ENCODE measurements around the gene ZBTB16.

The ZBTB16 gene

DNA sequence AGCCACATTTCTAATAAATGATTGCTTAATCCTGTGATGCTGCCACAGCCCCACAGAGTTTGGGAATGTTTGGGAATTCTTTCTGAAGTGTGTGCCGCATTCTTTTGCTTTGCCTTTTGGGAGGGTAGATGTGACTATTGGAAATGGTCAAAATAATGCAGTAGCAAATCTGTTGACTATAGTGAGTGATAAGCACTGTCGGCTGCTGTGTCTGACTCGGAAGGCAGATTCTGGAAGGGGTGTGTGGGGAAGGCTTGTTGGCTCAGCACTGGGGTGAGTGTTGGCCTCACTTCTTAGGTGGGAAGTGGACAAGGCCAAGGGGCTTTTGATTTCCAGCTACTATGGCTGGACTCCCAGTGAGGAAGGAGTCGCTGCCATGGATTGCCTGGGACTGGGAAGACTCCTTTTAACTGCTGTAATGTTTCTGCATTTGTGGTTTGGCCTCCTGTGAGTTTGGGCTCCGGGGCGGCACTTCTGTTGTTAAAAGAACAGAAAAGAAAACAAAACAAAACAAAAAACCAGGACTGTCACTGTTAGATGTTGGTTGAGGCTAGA is 20.1 kb downstream of the ZBTB16 start:
- TF ChIP-seq, protein P1, sequence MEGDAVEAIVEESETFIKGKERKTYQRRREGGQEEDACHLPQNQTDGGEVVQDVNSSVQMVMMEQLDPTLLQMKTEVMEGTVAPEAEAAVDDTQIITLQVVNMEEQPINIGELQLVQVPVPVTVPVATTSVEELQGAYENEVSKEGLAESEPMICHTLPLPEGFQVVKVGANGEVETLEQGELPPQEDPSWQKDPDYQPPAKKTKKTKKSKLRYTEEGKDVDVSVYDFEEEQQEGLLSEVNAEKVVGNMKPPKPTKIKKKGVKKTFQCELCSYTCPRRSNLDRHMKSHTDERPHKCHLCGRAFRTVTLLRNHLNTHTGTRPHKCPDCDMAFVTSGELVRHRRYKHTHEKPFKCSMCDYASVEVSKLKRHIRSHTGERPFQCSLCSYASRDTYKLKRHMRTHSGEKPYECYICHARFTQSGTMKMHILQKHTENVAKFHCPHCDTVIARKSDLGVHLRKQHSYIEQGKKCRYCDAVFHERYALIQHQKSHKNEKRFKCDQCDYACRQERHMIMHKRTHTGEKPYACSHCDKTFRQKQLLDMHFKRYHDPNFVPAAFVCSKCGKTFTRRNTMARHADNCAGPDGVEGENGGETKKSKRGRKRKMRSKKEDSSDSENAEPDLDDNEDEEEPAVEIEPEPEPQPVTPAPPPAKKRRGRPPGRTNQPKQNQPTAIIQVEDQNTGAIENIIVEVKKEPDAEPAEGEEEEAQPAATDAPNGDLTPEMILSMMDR (IDR thresholded peaks at IDR 0.05; ENCODE audit: extremely low read depth, missing control alignments), result no peak
- no peak for DNase-seq (ENCODE audit: low spot score)

GRCh38 chr11:114080219-114080618 is 20.7 kb downstream of the ZBTB16 start:
- TF ChIP-seq, protein P1 (IDR thresholded peaks at IDR 0.05; ENCODE audit: extremely low read depth, missing control alignments), result no peak
- no peak for DNase-seq (ENCODE audit: low spot score)

- TF ChIP-seq, protein P1 (IDR thresholded peaks at IDR 0.05; ENCODE audit: extremely low read depth, missing control alignments), result no peak
- DNase-seq (ENCODE audit: low spot score), result no peak
These were observed 21.3 kb downstream of the ZBTB16 start for GRCh38 chr11:114080769-114081168.

DNA sequence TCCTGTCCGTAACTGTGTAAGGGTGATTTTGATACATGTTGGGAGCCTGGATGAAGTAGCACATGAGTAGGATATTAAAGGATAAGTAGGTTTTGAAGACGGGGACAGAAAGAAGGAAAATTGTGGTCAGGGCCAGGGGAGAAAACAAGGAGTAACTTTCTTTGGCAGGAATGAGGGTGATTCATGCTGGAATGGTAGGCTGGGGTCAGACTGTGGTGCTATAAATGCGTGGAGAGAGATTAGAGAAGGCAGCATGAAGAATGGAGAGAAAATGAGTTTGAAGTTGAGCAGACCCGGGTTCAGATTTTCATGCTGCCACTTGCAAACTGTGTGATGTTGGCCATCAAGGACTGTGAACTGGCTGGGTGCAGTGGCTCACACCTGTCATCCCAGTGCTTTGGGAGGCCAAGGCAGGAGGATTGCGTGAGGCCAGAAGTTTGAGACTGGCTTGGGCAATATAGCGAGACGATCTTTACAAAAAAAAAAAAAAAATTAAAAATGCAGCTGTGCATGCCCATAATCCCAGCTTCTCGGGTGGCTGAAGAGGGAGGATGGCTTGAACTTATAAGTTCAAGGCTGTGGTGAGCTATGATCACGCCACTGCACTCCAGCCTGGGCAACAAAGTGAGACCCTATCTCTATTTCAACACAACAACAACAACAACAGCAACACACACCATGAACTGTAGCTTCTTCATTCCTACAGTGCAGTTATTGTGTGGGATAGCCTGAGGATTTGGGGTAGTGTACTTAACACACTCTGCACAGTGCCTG is 22.3 kb downstream of the ZBTB16 start:
- DNase-seq (ENCODE audit: low spot score), result no peak
- TF ChIP-seq, protein P1 (IDR thresholded peaks at IDR 0.05; ENCODE audit: extremely low read depth, missing control alignments), result no peak

DNA sequence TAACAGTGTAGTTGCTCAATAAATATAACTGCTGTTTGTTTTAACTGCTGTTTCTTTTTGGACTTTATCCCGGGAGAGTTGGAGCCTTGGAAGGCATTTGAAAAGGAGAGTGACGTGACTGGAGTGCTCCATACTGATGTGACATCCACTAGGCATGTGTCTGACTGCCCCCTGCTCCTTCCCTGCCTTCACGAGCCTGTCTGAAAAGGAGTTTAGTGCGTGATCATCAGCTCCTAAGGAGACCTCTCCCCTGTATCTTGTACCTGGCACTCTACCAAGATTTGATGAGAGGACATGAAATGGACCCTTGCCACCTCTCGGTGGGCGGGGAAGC is 22.9 kb downstream of the ZBTB16 start:
- DNase-seq (ENCODE audit: low spot score), result no peak
- TF ChIP-seq, protein P1 (IDR thresholded peaks at IDR 0.05; ENCODE audit: extremely low read depth, missing control alignments), result no peak

DNA sequence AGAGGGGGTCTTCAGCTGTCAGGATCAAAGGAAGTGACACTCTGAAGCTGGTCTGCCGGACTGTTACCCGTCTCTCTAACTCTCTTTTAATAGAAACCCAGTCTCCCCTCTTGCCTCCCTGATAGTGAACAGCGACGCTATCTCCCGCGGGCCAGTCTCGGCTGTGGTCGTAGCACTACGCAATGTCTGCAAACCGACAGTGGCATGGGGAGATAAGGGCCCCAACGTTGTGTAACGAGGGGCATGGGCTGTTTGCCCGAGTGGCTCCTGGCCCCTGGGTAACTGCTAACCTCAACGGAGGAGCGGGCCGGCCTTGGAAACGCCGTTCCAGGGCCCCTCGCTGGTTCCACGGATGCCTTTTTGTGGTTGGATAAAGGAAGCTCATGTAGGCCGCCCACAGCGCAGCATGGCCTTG is 23.3 kb downstream of the ZBTB16 start:
- TF ChIP-seq, protein P1 (IDR thresholded peaks at IDR 0.05; ENCODE audit: extremely low read depth, missing control alignments), result no peak
- DNase-seq (ENCODE audit: low spot score), result no peak

DNA sequence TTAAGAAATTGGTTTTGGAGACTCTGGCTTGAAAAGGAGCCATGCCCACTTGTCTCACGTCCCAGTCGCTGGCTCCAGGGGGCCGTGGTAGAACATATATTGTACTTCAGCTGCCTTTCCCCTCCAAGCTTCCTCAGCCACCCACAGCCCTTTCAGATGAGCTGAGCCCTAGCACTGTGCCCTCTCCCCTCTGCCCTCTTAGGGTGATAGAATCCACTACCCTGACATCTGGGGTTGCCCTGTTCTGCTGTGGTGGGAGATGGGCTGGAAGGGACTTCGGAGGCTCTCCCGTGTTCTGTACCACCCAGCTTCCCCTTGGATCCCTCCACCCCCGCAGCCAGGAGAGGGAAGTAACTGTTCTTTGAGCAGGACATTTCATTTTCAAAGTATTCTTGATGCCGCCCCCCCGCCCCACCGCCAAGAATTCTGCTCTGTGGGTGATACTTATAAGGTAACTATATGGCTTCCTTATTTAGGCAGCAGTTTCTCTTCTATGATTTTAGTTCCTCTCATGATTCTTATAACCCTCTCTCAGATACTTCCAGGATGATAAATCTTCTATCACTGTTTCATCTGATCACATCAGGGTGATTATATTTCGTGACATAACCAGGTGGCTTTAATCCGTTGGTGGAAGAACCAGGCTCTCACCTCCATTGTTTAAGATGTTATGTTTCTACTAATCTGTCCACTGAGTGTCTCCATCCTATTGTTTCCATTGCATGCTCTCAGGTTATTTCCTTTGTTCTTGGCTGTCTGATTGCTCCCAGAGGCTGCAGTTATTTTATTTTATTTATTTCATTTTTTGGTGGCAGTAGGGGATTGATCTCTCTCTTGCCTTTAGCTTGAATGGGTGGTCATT is 24.1 kb downstream of the ZBTB16 start:
- no peak for DNase-seq (ENCODE audit: low spot score)

More for the DNA sequence above, 24.1 kb downstream of the ZBTB16 start:
- TF ChIP-seq, protein P1 (IDR thresholded peaks at IDR 0.05; ENCODE audit: extremely low read depth, missing control alignments), result no peak
